ENCODE measurements around the gene KCTD3.

Gene KCTD3

DNA sequence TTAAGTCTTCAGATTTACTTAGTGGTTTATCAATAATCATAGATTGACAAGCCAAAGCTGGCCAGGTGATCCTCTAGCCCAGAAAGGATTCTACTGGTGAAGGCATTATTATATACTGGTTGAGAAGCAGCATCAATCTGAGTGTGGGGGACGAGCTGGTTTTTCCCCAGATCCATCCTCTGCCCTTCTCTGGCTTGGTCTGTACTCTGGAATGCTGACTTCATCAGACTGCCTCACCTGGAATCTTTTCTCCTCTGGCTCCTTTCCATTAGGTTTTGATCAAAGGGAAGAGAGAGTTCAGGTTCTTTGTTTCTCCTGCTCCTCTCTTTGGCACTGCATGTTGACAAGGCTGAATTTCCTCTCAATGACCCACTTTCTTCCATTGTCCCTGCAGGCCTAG lies 93.9 kb downstream of the KCTD3 start:
- DNase-seq, result no peak

DNA sequence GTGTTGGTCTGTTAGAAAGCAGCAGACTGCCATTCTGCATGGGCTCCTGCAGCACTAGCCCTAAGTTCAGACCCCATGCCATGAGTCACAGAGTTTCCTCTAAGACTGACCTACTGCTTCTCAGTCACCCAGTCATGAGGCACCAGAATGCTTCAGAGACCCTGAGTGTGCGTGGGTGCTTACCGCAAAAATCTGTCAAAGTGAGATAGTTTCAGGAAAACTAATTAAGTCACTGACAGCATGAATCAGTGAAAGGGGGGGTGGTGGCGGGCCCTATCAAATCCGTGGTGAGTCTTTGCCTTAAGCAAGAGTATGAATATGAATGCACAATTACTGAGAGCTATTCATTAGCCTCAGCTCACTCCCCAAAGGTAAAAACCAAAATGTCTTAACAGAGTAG lies 98.1 kb downstream of the KCTD3 start:
- DNase-seq, result no peak

DNA sequence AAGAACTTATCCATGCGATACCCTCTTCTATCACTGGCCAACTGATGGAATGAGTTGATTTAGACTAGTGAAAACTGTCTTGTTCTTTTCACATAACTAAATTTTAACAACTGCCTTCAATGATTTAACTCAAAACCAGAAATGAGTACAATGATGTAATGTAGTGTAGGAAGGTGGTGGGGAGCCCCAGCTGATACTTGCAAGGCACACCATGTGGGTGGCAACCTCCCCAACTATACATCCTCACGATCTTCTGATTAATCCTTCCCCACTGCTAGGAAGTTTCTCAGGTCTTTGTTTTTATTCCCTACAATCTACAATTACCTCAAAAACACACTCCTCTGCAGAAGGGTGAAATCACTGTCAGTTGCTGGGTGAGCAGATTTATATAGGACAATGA lies 100.7 kb downstream of the KCTD3 start:
- no peak for DNase-seq

DNA sequence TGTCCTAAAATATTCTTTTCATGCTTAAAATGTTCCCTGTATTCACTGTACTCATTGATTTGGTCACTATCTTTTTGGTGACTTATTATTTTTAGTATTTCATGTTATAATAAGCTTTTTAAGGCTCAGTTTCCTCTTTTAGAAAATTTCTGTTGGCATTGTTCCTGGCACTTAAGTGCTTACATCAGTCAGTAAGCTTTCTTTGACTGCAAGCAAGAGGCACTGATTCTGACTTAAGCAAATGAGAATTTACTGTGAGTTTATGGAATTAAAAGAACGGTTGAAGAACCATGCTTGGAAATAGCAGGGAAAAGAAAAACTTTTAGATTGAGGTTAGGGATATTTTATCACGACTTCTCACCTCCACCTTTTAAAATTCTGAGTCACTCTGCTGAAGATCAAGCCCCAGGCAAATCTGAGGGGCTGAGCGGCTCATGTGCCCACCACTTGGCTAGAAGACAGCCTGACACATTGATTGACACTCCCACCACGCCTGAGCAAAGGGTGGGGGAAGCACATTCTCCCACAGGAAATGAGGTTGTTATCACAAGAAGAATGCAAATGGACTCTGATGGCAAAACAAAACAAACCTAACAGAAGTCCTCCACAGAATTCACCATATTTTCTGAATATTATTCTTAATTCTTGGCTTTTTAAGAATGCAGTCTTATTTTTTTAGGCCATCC lies 102.8 kb downstream of the KCTD3 start:
- no peak for DNase-seq

All from NCI-H526 treated with DMSO at 0.1 percent for 48 hours (cell line).